Panc1 (cell line): ENCODE results near the gene LY6G6D.

Experiments used
- POLR2AphosphoS5 ChIP-seq: IDR thresholded peaks from 2 replicates; pipeline ENCODE4 v1.6.1; 2012; ENCODE audit warnings: mild to moderate bottlenecking, low read depth, low read length, moderate library complexity
- SIN3A ChIP-seq: IDR thresholded peaks from 2 replicates; pipeline ENCODE4 v1.6.1; 2012; ENCODE audit warnings: low read depth, mild to moderate bottlenecking, low read length, moderate library complexity, borderline replicate concordance; ENCODE audit not compliant: insufficient read depth
- TCF7L2 ChIP-seq: IDR thresholded peaks from 2 replicates; pipeline ENCODE4 v1.6.1; 2011; ENCODE audit warnings: mild to moderate bottlenecking, low read depth, low read length, inconsistent platforms
- TF ChIP-seq, protein P1 (sequence below): fragments of 450-650 bp; IDR thresholded peaks from 2 replicates; pipeline ENCODE4 v1.5.1; 2017; ENCODE audit warnings: mild to moderate bottlenecking
- TF ChIP-seq, protein P2 (sequence below), 2 experiments: IDR thresholded peaks; 2 replicates each; pipeline ENCODE4 v1.6.1; 2011 to 2012; ENCODE audit warnings: low read depth in 2 of 2, control low read depth in 1 of 2, low read length in 1 of 2, mild to moderate bottlenecking in 1 of 2, moderate library complexity in 1 of 2; ENCODE audit not compliant: insufficient read depth in 1 of 2

- no peak for TF ChIP-seq POLR2AphosphoS5
- TF ChIP-seq, protein P1, sequence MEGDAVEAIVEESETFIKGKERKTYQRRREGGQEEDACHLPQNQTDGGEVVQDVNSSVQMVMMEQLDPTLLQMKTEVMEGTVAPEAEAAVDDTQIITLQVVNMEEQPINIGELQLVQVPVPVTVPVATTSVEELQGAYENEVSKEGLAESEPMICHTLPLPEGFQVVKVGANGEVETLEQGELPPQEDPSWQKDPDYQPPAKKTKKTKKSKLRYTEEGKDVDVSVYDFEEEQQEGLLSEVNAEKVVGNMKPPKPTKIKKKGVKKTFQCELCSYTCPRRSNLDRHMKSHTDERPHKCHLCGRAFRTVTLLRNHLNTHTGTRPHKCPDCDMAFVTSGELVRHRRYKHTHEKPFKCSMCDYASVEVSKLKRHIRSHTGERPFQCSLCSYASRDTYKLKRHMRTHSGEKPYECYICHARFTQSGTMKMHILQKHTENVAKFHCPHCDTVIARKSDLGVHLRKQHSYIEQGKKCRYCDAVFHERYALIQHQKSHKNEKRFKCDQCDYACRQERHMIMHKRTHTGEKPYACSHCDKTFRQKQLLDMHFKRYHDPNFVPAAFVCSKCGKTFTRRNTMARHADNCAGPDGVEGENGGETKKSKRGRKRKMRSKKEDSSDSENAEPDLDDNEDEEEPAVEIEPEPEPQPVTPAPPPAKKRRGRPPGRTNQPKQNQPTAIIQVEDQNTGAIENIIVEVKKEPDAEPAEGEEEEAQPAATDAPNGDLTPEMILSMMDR: no peak
- TF ChIP-seq, protein P2, sequence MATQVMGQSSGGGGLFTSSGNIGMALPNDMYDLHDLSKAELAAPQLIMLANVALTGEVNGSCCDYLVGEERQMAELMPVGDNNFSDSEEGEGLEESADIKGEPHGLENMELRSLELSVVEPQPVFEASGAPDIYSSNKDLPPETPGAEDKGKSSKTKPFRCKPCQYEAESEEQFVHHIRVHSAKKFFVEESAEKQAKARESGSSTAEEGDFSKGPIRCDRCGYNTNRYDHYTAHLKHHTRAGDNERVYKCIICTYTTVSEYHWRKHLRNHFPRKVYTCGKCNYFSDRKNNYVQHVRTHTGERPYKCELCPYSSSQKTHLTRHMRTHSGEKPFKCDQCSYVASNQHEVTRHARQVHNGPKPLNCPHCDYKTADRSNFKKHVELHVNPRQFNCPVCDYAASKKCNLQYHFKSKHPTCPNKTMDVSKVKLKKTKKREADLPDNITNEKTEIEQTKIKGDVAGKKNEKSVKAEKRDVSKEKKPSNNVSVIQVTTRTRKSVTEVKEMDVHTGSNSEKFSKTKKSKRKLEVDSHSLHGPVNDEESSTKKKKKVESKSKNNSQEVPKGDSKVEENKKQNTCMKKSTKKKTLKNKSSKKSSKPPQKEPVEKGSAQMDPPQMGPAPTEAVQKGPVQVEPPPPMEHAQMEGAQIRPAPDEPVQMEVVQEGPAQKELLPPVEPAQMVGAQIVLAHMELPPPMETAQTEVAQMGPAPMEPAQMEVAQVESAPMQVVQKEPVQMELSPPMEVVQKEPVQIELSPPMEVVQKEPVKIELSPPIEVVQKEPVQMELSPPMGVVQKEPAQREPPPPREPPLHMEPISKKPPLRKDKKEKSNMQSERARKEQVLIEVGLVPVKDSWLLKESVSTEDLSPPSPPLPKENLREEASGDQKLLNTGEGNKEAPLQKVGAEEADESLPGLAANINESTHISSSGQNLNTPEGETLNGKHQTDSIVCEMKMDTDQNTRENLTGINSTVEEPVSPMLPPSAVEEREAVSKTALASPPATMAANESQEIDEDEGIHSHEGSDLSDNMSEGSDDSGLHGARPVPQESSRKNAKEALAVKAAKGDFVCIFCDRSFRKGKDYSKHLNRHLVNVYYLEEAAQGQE (IDR thresholded peaks at IDR 0.05; ENCODE audit: insufficient read depth in 1 of 2, low read depth in 2 of 2, low read length in 1 of 2): no peak
- TF ChIP-seq TCF7L2: no peak
- TF ChIP-seq SIN3A: no peak
Observed at GRCh38 chr6:31681135-31681671, 33.9 kb upstream of the LY6G6D start.
